Endodermal cell (in vitro differentiated cells): ENCODE data around the gene SYNJ2. TPM values are rescaled to one million over a fixed set of nuclear protein-coding genes. Genes with fewer than 3 reads are reported as not detected.

Experiments used
- DNase-seq: peaks from one replicate; pipeline ENCODE4 v3.0.0-alpha.2; 2017
- H3K27ac ChIP-seq: 2 replicates; pipeline ENCODE4 v1.5.1; 2013; ENCODE audit warnings: mild to moderate bottlenecking, low read depth, low read length, moderate library complexity
- H3K27me3 ChIP-seq: 2 replicates; pipeline ENCODE4 v1.6.1; 2013; ENCODE audit warnings: mild to moderate bottlenecking, low read length, moderate library complexity; ENCODE audit not compliant: insufficient read depth, control insufficient read depth, poor library complexity, severe bottlenecking
- H3K36me3 ChIP-seq: 2 replicates; pipeline ENCODE4 v1.7.0; 2013; ENCODE audit warnings: mild to moderate bottlenecking, low read length, moderate library complexity; ENCODE audit not compliant: control insufficient read depth, insufficient read depth
- H3K4me1 ChIP-seq: one replicate; pipeline ENCODE4 v1.7.0; 2013; ENCODE audit warnings: low read length; ENCODE audit not compliant: control insufficient read depth, insufficient read depth
- H3K4me3 ChIP-seq: 2 replicates; pipeline ENCODE4 v1.5.1; 2013; ENCODE audit warnings: mild to moderate bottlenecking, low read length, moderate library complexity
- H3K9ac ChIP-seq: 2 replicates; pipeline ENCODE4 v1.6.1; 2013; ENCODE audit warnings: mild to moderate bottlenecking, low read length, moderate library complexity; ENCODE audit not compliant: poor library complexity, severe bottlenecking; ENCODE audit errors: extremely low read depth
- H3K9me3 ChIP-seq: 2 replicates; pipeline ENCODE4 v1.6.1; 2013; ENCODE audit warnings: mild to moderate bottlenecking, low read length, moderate library complexity; ENCODE audit not compliant: control insufficient read depth
- H3K27ac Mint-ChIP-seq: 2 replicates; pipeline ENCODE4 v1.8.0; 2020; ENCODE audit warnings: mixed read lengths
- H3K27me3 Mint-ChIP-seq: 2 replicates; pipeline ENCODE4 v1.8.0; 2021; ENCODE audit warnings: mild to moderate bottlenecking, mixed read lengths; ENCODE audit not compliant: insufficient read depth
- H3K36me3 Mint-ChIP-seq: 2 replicates; pipeline ENCODE4 v1.8.0; 2020; ENCODE audit warnings: low read depth, mixed read lengths
- H3K4me1 Mint-ChIP-seq: 2 replicates; pipeline ENCODE4 v1.8.0; 2020; ENCODE audit warnings: mixed read lengths
- H3K4me3 Mint-ChIP-seq: 2 replicates; pipeline ENCODE4 v1.8.0; 2020; ENCODE audit warnings: mild to moderate bottlenecking, moderate library complexity, mixed read lengths
- H3K9me3 Mint-ChIP-seq: 2 replicates; pipeline ENCODE4 v1.8.0; 2020; ENCODE audit warnings: mild to moderate bottlenecking, mixed read lengths
- WGBS, 2 experiments: methylation state at CpG; one replicate each; pipeline versions ENCODE4 v1.1.5 to v1.1.7; 2013; ENCODE audit warnings: missing lambda C conversion rate in 2 of 2, mixed read lengths in 1 of 2; ENCODE audit not compliant: insufficient coverage in 1 of 2, insufficient read length in 1 of 2; 5-methylcytosine and 5-hydroxymethylcytosine counted together
- total RNA-seq, 2 donors: library from RNA; stranded (reverse); fragmentation: NEBNext Ultra II Directional in 1 of 2; extraction: Animal tissue kit (Norgen Biotek cat#: 25700) in 1 of 2; gene quantifications; 2 replicates in 1 of 2; 3 replicates in 1 of 2; pipeline ENCODE4 v1.2.1, GENCODE V29; 2021
- TF ChIP-seq, protein P1 (sequence below): fragments of 200-600 bp; sonication (generic); conservative IDR thresholded peaks from 2 replicates; pipeline ENCODE4 v1.5.0; 2021; ENCODE audit warnings: antibody characterized with exemption, mild to moderate bottlenecking

SYNJ2 gene
- total RNA-seq, 2 donors from 2014 or later, result 21.2 to 32.8 TPM

DNA sequence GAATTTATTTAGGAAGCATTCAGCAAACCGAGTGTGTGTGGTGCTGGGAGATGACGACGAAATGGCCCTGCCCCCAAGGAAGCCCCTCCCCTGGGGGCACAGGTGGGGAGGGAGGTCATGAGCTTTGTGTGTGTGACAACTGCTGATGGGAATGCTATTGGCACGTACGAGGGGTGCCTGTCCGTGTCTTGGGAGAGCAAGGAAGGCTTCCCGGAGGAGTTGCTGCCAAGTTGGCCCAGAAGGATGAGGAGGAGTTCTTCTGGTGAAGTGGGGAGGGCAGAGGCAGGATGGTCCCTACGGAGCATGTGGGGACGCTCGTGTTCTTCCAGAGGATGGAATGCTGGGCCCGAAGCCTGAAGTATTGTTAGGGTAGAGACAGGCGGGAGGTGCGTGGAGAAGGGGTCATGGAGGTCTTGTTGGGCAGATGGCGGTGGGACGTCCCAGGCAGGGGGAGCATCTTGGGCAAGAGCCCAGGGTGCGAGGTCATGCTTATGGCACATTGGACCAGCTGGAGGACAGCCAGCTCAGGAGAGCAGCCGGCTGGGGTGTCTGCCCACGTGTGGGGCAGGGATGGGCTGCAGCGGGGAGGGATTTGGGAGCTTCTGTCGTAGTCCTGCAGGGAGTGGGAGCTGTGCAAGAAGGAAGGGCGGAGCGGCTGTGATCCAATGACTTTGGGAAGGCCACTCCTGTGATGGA lies 46.1 kb downstream of the SYNJ2 start:
- peaks cover 6% of the 10 kb centered on the region for H3K4me1 Mint-ChIP-seq
- Histone ChIP-seq H3K9me3 (no peaks in the 10 kb centered on the region), H3K4me1 (no peaks in the 10 kb centered on the region), H3K9ac (no peak overlapping the region), H3K4me3 (no peak overlapping the region), H3K36me3 (peaks cover 8% of the 10 kb centered on the region), H3K27ac (no peak overlapping the region), H3K27me3 (no peaks in the 10 kb centered on the region)
- DNase-seq, result no peak
- no peaks in the 10 kb centered on the region for H3K9me3 Mint-ChIP-seq
- 91 to 94% methylated on average over 18 to 22 of the region's 22 CpGs for WGBS, 2 experiments
- TF ChIP-seq, protein P1, sequence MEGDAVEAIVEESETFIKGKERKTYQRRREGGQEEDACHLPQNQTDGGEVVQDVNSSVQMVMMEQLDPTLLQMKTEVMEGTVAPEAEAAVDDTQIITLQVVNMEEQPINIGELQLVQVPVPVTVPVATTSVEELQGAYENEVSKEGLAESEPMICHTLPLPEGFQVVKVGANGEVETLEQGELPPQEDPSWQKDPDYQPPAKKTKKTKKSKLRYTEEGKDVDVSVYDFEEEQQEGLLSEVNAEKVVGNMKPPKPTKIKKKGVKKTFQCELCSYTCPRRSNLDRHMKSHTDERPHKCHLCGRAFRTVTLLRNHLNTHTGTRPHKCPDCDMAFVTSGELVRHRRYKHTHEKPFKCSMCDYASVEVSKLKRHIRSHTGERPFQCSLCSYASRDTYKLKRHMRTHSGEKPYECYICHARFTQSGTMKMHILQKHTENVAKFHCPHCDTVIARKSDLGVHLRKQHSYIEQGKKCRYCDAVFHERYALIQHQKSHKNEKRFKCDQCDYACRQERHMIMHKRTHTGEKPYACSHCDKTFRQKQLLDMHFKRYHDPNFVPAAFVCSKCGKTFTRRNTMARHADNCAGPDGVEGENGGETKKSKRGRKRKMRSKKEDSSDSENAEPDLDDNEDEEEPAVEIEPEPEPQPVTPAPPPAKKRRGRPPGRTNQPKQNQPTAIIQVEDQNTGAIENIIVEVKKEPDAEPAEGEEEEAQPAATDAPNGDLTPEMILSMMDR, result no peak
- peak overlapping the region; percentile 33 for H3K27ac Mint-ChIP-seq
- peaks cover 10% of the 10 kb centered on the region for H3K36me3 Mint-ChIP-seq
- no peak overlapping the region for H3K4me3 Mint-ChIP-seq
- H3K27me3 Mint-ChIP-seq, result no peaks in the 10 kb centered on the region

- Histone ChIP-seq H3K4me1 (no peaks in the 10 kb centered on the region), H3K9ac (no peak overlapping the region), H3K9me3 (no peaks in the 10 kb centered on the region), H3K27ac (no peak overlapping the region), H3K27me3 (no peaks in the 10 kb centered on the region), H3K36me3 (peaks cover 8% of the 10 kb centered on the region), H3K4me3 (no peak overlapping the region)
- no peaks in the 10 kb centered on the region for H3K27me3 Mint-ChIP-seq
- H3K4me1 Mint-ChIP-seq, result peaks cover 6% of the 10 kb centered on the region
- H3K27ac Mint-ChIP-seq, result no peak overlapping the region
- no peak overlapping the region for H3K4me3 Mint-ChIP-seq
- no peak for DNase-seq
- H3K36me3 Mint-ChIP-seq, result peaks cover 10% of the 10 kb centered on the region
- TF ChIP-seq, protein P1, result no peak
- H3K9me3 Mint-ChIP-seq, result no peaks in the 10 kb centered on the region
- WGBS, 2 experiments, result 93 to 96% methylated on average over 7 to 9 of the region's 9 CpGs
These were observed 46.8 kb downstream of the SYNJ2 start for GRCh38 chr6:158028421-158028820.

GRCh38 chr6:158028876-158029275 lies 47.2 kb downstream of the SYNJ2 start:
- no peak overlapping the region for H3K27ac ChIP-seq
- no peaks in the 10 kb centered on the region for H3K9me3 Mint-ChIP-seq

More at GRCh38 chr6:158028876-158029275, 47.2 kb downstream of the SYNJ2 start:
- Histone ChIP-seq H3K27me3 (no peaks in the 10 kb centered on the region), H3K9me3 (no peaks in the 10 kb centered on the region), H3K4me3 (no peak overlapping the region), H3K36me3 (peaks cover 8% of the 10 kb centered on the region), H3K9ac (no peak overlapping the region), H3K4me1 (no peaks in the 10 kb centered on the region)
- TF ChIP-seq, protein P1, result no peak
- WGBS, 2 experiments, result 94 to 95% methylated on average over 6 to 8 of the region's 8 CpGs
- H3K27ac Mint-ChIP-seq, result no peak overlapping the region
- DNase-seq, result no peak
- H3K36me3 Mint-ChIP-seq, result peaks cover 13% of the 10 kb centered on the region
- no peak overlapping the region for H3K4me3 Mint-ChIP-seq
- peaks cover 6% of the 10 kb centered on the region for H3K4me1 Mint-ChIP-seq
- H3K27me3 Mint-ChIP-seq, result no peaks in the 10 kb centered on the region
